ENCODE results near the gene GPALPP1. TPM values are rescaled to one million over a fixed set of nuclear protein-coding genes. Genes with fewer than 3 reads are reported as not detected.
"Not testable (repeated sequence)": the region's sequence is repeated elsewhere in the genome, so short reads cannot be mapped to it uniquely, and the experiment has no call there.

The GPALPP1 gene
- total RNA-seq, 1 donor from 2014 or later, result 32.9 TPM

- Mint-ChIP-seq H3K4me3 (no peak overlapping the region), H3K4me1 (no peaks in the 10 kb centered on the region), H3K27me3 (ENCODE audit: low read depth) (no peaks in the 10 kb centered on the region), H3K9me3 (no peaks in the 10 kb centered on the region), H3K27ac (ENCODE audit: unreplicated experiment) (no peak overlapping the region), H3K36me3 (ENCODE audit: low read depth) (peaks cover 3% of the 10 kb centered on the region)
- no peak for DNase-seq (ENCODE audit: low read depth, low spot score)
- TF ChIP-seq, protein P1, sequence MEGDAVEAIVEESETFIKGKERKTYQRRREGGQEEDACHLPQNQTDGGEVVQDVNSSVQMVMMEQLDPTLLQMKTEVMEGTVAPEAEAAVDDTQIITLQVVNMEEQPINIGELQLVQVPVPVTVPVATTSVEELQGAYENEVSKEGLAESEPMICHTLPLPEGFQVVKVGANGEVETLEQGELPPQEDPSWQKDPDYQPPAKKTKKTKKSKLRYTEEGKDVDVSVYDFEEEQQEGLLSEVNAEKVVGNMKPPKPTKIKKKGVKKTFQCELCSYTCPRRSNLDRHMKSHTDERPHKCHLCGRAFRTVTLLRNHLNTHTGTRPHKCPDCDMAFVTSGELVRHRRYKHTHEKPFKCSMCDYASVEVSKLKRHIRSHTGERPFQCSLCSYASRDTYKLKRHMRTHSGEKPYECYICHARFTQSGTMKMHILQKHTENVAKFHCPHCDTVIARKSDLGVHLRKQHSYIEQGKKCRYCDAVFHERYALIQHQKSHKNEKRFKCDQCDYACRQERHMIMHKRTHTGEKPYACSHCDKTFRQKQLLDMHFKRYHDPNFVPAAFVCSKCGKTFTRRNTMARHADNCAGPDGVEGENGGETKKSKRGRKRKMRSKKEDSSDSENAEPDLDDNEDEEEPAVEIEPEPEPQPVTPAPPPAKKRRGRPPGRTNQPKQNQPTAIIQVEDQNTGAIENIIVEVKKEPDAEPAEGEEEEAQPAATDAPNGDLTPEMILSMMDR (conservative IDR thresholded peaks at IDR 0.05), result no peak
Measured at GRCh38 chr13:45015300-45015699, 26.0 kb downstream of the GPALPP1 start.

GRCh38 chr13:45016792-45017425, 27.6 kb downstream of the GPALPP1 start:
- Mint-ChIP-seq H3K4me1 (no peaks in the 10 kb centered on the region), H3K27me3 (ENCODE audit: low read depth) (no peaks in the 10 kb centered on the region), H3K27ac (ENCODE audit: unreplicated experiment) (no peak overlapping the region), H3K9me3 (no peaks in the 10 kb centered on the region), H3K36me3 (ENCODE audit: low read depth) (peaks cover 3% of the 10 kb centered on the region), H3K4me3 (no peak overlapping the region)
- no peak for DNase-seq (ENCODE audit: low read depth, low spot score)
- TF ChIP-seq, protein P1 (conservative IDR thresholded peaks at IDR 0.05), result no peak

DNA sequence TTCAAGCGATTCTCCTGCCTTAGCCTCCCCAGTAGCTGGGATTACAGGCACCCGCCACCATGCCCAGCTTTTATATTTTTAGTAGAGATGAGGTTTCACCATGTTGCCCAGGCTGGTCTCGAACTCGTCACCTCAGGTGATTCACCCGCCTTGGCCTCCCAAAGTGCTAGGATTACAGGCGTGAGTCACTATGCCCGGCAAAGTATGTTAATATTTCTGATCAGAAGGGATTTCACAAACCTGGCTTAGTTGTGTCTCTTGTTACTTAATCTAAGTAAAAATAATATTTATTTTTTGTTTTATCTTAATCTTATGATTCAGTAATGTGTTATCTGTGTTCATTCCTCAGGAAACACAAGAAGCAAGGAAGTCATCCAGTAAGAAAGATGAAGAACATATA, 30.6 kb downstream of the GPALPP1 start:
- not testable (repeated sequence) for H3K4me3 Mint-ChIP-seq; H3K36me3 Mint-ChIP-seq (ENCODE audit: low read depth); DNase-seq (ENCODE audit: low read depth, low spot score); H3K27me3 Mint-ChIP-seq (ENCODE audit: low read depth); H3K4me1 Mint-ChIP-seq; H3K27ac Mint-ChIP-seq (ENCODE audit: unreplicated experiment); H3K9me3 Mint-ChIP-seq

GRCh38 chr13:45021250-45021649, 31.9 kb downstream of the GPALPP1 start:
- DNase-seq (ENCODE audit: low read depth, low spot score), result no peak
- Mint-ChIP-seq H3K9me3 (no peaks in the 10 kb centered on the region), H3K4me3 (no peak overlapping the region), H3K36me3 (ENCODE audit: low read depth) (no peaks in the 10 kb centered on the region), H3K4me1 (no peaks in the 10 kb centered on the region), H3K27ac (ENCODE audit: unreplicated experiment) (no peak overlapping the region), H3K27me3 (ENCODE audit: low read depth) (no peaks in the 10 kb centered on the region)
- TF ChIP-seq, protein P1 (conservative IDR thresholded peaks at IDR 0.05), result no peak

GRCh38 chr13:45024847-45025246, 35.5 kb downstream of the GPALPP1 start:
- no peaks in the 10 kb centered on the region for H3K36me3 Mint-ChIP-seq (ENCODE audit: low read depth)
- H3K9me3 Mint-ChIP-seq, result no peaks in the 10 kb centered on the region
- no peaks in the 10 kb centered on the region for H3K4me1 Mint-ChIP-seq
- DNase-seq (ENCODE audit: low read depth, low spot score), result no peak
- no peak overlapping the region for H3K4me3 Mint-ChIP-seq
- no peaks in the 10 kb centered on the region for H3K27me3 Mint-ChIP-seq (ENCODE audit: low read depth)
- TF ChIP-seq, protein P1 (conservative IDR thresholded peaks at IDR 0.05), result no peak
- no peak overlapping the region for H3K27ac Mint-ChIP-seq (ENCODE audit: unreplicated experiment)

DNA sequence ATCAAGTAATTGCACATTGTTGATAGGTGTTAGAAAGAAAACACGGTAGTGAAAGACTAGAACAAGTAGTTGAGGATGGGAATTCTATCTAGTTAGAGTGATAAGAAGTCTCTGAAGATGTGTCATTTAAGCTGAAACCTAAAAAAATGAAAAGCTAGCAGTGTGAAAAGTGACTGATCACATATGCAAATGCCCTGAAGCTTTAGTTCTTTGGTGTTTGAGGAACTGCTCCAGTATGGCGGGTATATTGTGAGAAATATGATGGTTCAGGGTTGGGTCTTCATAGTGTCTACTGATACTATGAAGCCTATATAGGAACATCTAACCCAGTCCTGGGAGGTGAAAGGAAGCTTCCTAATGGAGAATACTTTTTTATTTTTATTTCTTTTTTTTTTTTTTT, 45.0 kb downstream of the GPALPP1 start:
- Mint-ChIP-seq H3K4me3 (no peak overlapping the region), H3K9me3 (no peaks in the 10 kb centered on the region), H3K27me3 (ENCODE audit: low read depth) (no peaks in the 10 kb centered on the region), H3K27ac (ENCODE audit: unreplicated experiment) (peak overlapping the region; percentile 83), H3K4me1 (no peaks in the 10 kb centered on the region), H3K36me3 (ENCODE audit: low read depth) (peaks cover 3% of the 10 kb centered on the region)
- DNase-seq (ENCODE audit: low read depth, low spot score), result no peak
- TF ChIP-seq, protein P1 (conservative IDR thresholded peaks at IDR 0.05), result no peak

Measured in neural crest cell (in vitro differentiated cells).